Caco-2 (cell line): ENCODE measurements around the gene NUMB. TPM values are rescaled to one million over a fixed set of nuclear protein-coding genes. Genes with fewer than 3 reads are reported as not detected.

ENCODE experiments used
- BruUV-seq: library from RNA; stranded (reverse); fragments of 400-500 nt; replicated peaks from 2 replicates; lab custom pipeline; 2021; lab: Mats Ljungman, UMichigan
- CTCF ChIA-PET: fragments of 300-600 bp; sonication (Branson Sonifier 250); formaldehyde crosslinking; loops from one replicate; lab custom pipeline; 2022; ENCODE audit warnings: antibody characterized with exemption; lab: Charles Lee
- POLR2A ChIA-PET: fragments of 300-600 bp; sonication (Branson Sonifier 250); formaldehyde crosslinking; loops from one replicate; lab custom pipeline; 2022; ENCODE audit warnings: antibody characterized with exemption; lab: Charles Lee
- DNase-seq, 2 experiments: peaks; one replicate each; pipeline versions ENCODE4 v3.0.0 to v3.0.0-alpha.2; 2020 to 2022
- H3K27me3 ChIP-seq: replicated peaks from 2 replicates; pipeline ENCODE4 v1.6.0; 2011; ENCODE audit warnings: low read length; ENCODE audit not compliant: control insufficient read depth, insufficient read depth
- H3K36me3 ChIP-seq: 2 replicates; pipeline ENCODE4 v1.5.1; 2011; ENCODE audit warnings: low read length; ENCODE audit not compliant: control insufficient read depth, insufficient read depth
- H3K4me1 ChIP-seq: fragments of 250-450 bp; sonication (Bioruptor Pico); 2 replicates; pipeline ENCODE4 v1.5.1; 2020; ENCODE audit warnings: mild to moderate bottlenecking
- H3K4me3 ChIP-seq: 2 replicates; pipeline ENCODE4 v1.5.1; 2011; ENCODE audit warnings: low read depth, mild to moderate bottlenecking, control low read depth, low read length
- H3K9me3 ChIP-seq: fragments of 250-450 bp; sonication (Bioruptor Pico); 2 replicates; pipeline ENCODE4 v1.5.1; 2020; ENCODE audit warnings: mild to moderate bottlenecking, moderate library complexity
- H3K27ac Mint-ChIP-seq: one replicate; pipeline ENCODE4 v1.8.0; 2022; ENCODE audit warnings: mixed read lengths; ENCODE audit not compliant: unreplicated experiment
- H3K27me3 Mint-ChIP-seq: one replicate; pipeline ENCODE4 v1.8.0; 2022; ENCODE audit warnings: mixed read lengths; ENCODE audit not compliant: insufficient read depth, unreplicated experiment
- H3K36me3 Mint-ChIP-seq: one replicate; pipeline ENCODE4 v1.8.0; 2022; ENCODE audit warnings: mild to moderate bottlenecking, mixed read lengths; ENCODE audit not compliant: insufficient read depth, unreplicated experiment
- H3K4me1 Mint-ChIP-seq: one replicate; pipeline ENCODE4 v1.8.0; 2022; ENCODE audit warnings: low read depth, mixed read lengths; ENCODE audit not compliant: unreplicated experiment
- H3K4me3 Mint-ChIP-seq: one replicate; pipeline ENCODE4 v1.8.0; 2022; ENCODE audit warnings: mild to moderate bottlenecking, moderate library complexity, mixed read lengths; ENCODE audit not compliant: unreplicated experiment
- H3K9me3 Mint-ChIP-seq: one replicate; pipeline ENCODE4 v1.8.0; 2022; ENCODE audit warnings: mixed read lengths; ENCODE audit not compliant: unreplicated experiment
- CTCF ChIP-seq, 2 experiments: fragments of 200-600 bp in 1 of 2; IDR thresholded peaks; 1 replicate in 1 of 2; 2 replicates in 1 of 2; pipeline versions ENCODE4 v1.5.1 to v1.8.0; 2011 to 2022; ENCODE audit warnings: antibody characterized with exemption in 1 of 2, control low read depth in 1 of 2, inconsistent platforms in 1 of 2, low read depth in 1 of 2, low read length in 1 of 2, mild to moderate bottlenecking in 1 of 2, moderate library complexity in 1 of 2; ENCODE audit not compliant: insufficient read depth in 1 of 2, severe bottlenecking in 1 of 2, unreplicated experiment in 1 of 2
- intact Hi-C: fragments of 100-400 bp; cut with micrococcal nuclease; formaldehyde crosslinking; loops from one replicate; pipeline ENCODE4 v1.10.0; 2022; ENCODE audit not compliant: unreplicated experiment
- total RNA-seq: library from RNA; stranded (reverse); gene quantifications from 2 replicates; pipeline ENCODE4 v1.2.3, GENCODE V29; 2022

NUMB gene
- total RNA-seq, 1 experiment from 2014 or later, result 67.6 TPM

GRCh38 chr14:73457924-73458182 is 493 bp downstream of the NUMB start:
- intact Hi-C loops, result loop anchor here (1.0 to 10.0 kb wide), 4 partner anchors 30 to 161 kb away; partner anchors contain the start of gene RIOX1
- no peak for TF ChIP-seq CTCF (IDR thresholded peaks at IDR 0.05; ENCODE audit: insufficient read depth in 1 of 2, low read depth in 1 of 2, low read length in 1 of 2, severe bottlenecking in 1 of 2, unreplicated experiment in 1 of 2)

GRCh38 chr14:73457041-73457923 is 1.1 kb downstream of the NUMB start:
- ChIA-PET CTCF (interaction anchor here (0.6 to 3.0 kb wide), 3 partner anchors 31 to 228 kb away, joined by 3 to 19 read pairs (median 5); no protein-coding TSS in a partner anchor), POLR2A (interaction anchor here (0.6 kb wide), 2 partner anchors 31 to 162 kb away, joined by 4 to 6 read pairs; no protein-coding TSS in a partner anchor)
- H3K36me3 Mint-ChIP-seq, result peaks cover 17% of the 10 kb centered on the region
- intact Hi-C loops, result loop anchor here (5.0 to 10.0 kb wide), 2 partner anchors 132 to 160 kb away; no protein-coding TSS in a partner anchor
- BruUV-seq, result no TSS peak
- Histone ChIP-seq H3K9me3 (no peaks in the 10 kb centered on the region), H3K4me1 (peaks cover 18% of the 10 kb centered on the region), H3K4me3 (peak overlapping the region; percentile 62), H3K27me3 (no peaks in the 10 kb centered on the region), H3K36me3 (no peaks in the 10 kb centered on the region)
- peak; percentile 55 to 60 for DNase-seq
- no peaks in the 10 kb centered on the region for H3K9me3 Mint-ChIP-seq
- no peak for TF ChIP-seq CTCF (IDR thresholded peaks at IDR 0.05; ENCODE audit: insufficient read depth in 1 of 2, low read depth in 1 of 2, low read length in 1 of 2, severe bottlenecking in 1 of 2, unreplicated experiment in 1 of 2)
- peaks cover 36% of the 10 kb centered on the region for H3K4me1 Mint-ChIP-seq
- peak overlapping the region; percentile 78 for H3K27ac Mint-ChIP-seq
- peak overlapping the region; percentile 85 for H3K4me3 Mint-ChIP-seq
- H3K27me3 Mint-ChIP-seq, result no peaks in the 10 kb centered on the region

More at GRCh38 chr14:73457924-73458182, 493 bp downstream of the NUMB start:
- CTCF ChIA-PET, result interaction anchor here (0.5 to 3.0 kb wide), 6 partner anchors 11 to 332 kb away, joined by 3 to 19 read pairs (median 4); no protein-coding TSS in a partner anchor
- Histone ChIP-seq H3K4me3 (peak overlapping the region; percentile 62), H3K27me3 (no peaks in the 10 kb centered on the region), H3K4me1 (peaks cover 24% of the 10 kb centered on the region), H3K9me3 (no peaks in the 10 kb centered on the region), H3K36me3 (no peaks in the 10 kb centered on the region)
- peaks cover 16% of the 10 kb centered on the region for H3K36me3 Mint-ChIP-seq
- DNase-seq, result peak in 1 of 2 experiments; percentile 49
- H3K27me3 Mint-ChIP-seq, result no peaks in the 10 kb centered on the region
- no peaks in the 10 kb centered on the region for H3K9me3 Mint-ChIP-seq
- peak overlapping the region; percentile 85 for H3K4me3 Mint-ChIP-seq
- peak overlapping the region; percentile 78 for H3K27ac Mint-ChIP-seq
- POLR2A ChIA-PET, result interaction anchor here (0.5 to 1.8 kb wide), 6 partner anchors 31 to 235 kb away, joined by 3 to 12 read pairs (median 5); partner anchors contain the start of gene RIOX1
- BruUV-seq, result no TSS peak
- H3K4me1 Mint-ChIP-seq, result peaks cover 41% of the 10 kb centered on the region

GRCh38 chr14:73455294-73455693 is 3.1 kb downstream of the NUMB start:
- Mint-ChIP-seq H3K27ac (no peak overlapping the region), H3K9me3 (no peaks in the 10 kb centered on the region), H3K4me1 (peaks cover 19% of the 10 kb centered on the region), H3K4me3 (no peak overlapping the region), H3K36me3 (peaks cover 17% of the 10 kb centered on the region), H3K27me3 (no peaks in the 10 kb centered on the region)
- no TSS peak for BruUV-seq
- TF ChIP-seq CTCF (IDR thresholded peaks at IDR 0.05; ENCODE audit: insufficient read depth in 1 of 2, low read depth in 1 of 2, low read length in 1 of 2, severe bottlenecking in 1 of 2, unreplicated experiment in 1 of 2), result no peak
- Histone ChIP-seq H3K4me1 (0 out of 2 replicates have a peak, but pooled peaks cover 8% of the 10 kb centered on the region), H3K4me3 (no peak overlapping the region), H3K27me3 (no peaks in the 10 kb centered on the region), H3K9me3 (no peaks in the 10 kb centered on the region), H3K36me3 (no peaks in the 10 kb centered on the region)
- ChIA-PET CTCF (no interaction called here), POLR2A (no interaction called here)
- no peak for DNase-seq
- intact Hi-C loops, result loop anchor here (5.0 to 10.0 kb wide), 2 partner anchors 130 to 158 kb away; no protein-coding TSS in a partner anchor
